ENCODE measurements around the gene BCCIP. TPM values are rescaled to one million over a fixed set of nuclear protein-coding genes. Genes with fewer than 3 reads are reported as not detected.

BCCIP gene
- total RNA-seq, 1 donor from 2014 or later: 122 TPM

DNA sequence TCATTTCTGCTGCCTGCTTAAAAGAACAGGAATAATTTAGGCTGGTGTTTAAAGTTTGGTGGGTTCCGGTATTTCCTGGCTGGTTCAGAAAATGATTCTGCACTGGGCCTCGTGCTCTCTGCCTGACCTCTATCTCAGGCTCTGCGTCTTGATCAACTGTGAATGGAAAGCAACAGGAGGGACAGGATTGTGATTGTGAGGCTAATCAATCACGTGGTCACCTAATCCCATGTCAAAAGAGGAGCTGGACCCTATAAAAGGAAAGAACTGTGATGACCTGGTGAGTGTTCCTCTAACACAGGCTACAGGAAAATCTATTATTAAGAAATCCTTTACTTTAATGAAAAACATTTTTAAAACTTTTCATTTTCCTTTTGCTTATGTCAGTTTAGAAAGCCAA lies 57.8 kb downstream of the BCCIP start, which contains the start of gene DHX32:
Gene DHX32 (minus strand): TSS at position 101 of the 400 bp plus-strand sequence. CDS start 468 bp downstream, outside the sequence.
- peak; percentile 92 for DNase-seq (ENCODE audit: low spot score)

DNA sequence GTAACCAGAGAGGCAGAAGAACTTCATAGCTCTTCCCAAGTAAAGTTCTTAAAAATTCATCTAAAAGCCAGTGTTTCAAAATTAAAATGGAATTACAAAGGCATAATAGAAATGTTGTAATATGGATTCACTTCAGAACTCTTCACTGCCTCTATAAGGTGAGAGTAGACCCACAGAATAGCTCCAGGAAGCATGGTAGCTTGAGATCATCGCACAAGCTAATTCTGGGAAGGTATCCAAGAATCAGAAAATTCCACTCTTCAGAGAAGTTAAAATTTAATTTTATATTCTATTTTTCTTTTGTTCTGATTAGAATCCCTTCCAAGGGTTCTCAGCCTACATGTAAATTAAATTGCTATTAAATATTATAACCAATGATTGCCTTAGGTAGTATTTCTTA lies 59.2 kb downstream of the BCCIP start:
- H3K9me3 ChIP-seq (ENCODE audit: low read depth): no peaks in the 10 kb centered on the region
- no peak overlapping the region for H3K4me3 ChIP-seq
- no peak overlapping the region for H3K27ac ChIP-seq
- no peak overlapping the region for H3K9ac ChIP-seq
- no peak overlapping the region for H2AFZ ChIP-seq (replicated peaks)
- peaks cover 49% of the 10 kb centered on the region for H3K79me2 ChIP-seq (ENCODE audit: low read depth)
- Mint-ChIP-seq H3K36me3 (peaks cover 24% of the 10 kb centered on the region), H3K4me3 (no peak overlapping the region), H3K9me3 (peaks cover 5% of the 10 kb centered on the region), H3K27ac (peak overlapping the region; percentile 96), H3K4me1 (peaks cover 34% of the 10 kb centered on the region), H3K27me3 (ENCODE audit: insufficient read depth, low read depth) (no peaks in the 10 kb centered on the region)
- no peaks in the 10 kb centered on the region for H3K36me3 ChIP-seq
- no peaks in the 10 kb centered on the region for H3K27me3 ChIP-seq
- H3F3A ChIP-seq (ENCODE audit: low read depth): peaks cover 36% of the 10 kb centered on the region
- no peaks in the 10 kb centered on the region for H4K20me1 ChIP-seq (ENCODE audit: low read depth)
- TF ChIP-seq, protein P1, sequence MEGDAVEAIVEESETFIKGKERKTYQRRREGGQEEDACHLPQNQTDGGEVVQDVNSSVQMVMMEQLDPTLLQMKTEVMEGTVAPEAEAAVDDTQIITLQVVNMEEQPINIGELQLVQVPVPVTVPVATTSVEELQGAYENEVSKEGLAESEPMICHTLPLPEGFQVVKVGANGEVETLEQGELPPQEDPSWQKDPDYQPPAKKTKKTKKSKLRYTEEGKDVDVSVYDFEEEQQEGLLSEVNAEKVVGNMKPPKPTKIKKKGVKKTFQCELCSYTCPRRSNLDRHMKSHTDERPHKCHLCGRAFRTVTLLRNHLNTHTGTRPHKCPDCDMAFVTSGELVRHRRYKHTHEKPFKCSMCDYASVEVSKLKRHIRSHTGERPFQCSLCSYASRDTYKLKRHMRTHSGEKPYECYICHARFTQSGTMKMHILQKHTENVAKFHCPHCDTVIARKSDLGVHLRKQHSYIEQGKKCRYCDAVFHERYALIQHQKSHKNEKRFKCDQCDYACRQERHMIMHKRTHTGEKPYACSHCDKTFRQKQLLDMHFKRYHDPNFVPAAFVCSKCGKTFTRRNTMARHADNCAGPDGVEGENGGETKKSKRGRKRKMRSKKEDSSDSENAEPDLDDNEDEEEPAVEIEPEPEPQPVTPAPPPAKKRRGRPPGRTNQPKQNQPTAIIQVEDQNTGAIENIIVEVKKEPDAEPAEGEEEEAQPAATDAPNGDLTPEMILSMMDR (IDR thresholded peaks at IDR 0.05): no peak
- no peak for TF ChIP-seq EZH2 (IDR thresholded peaks at IDR 0.05)
- TF ChIP-seq EZH2phosphoT487 (IDR thresholded peaks at IDR 0.05): no peak
- peaks cover 32% of the 10 kb centered on the region for H3K4me1 ChIP-seq
- peak overlapping the region; percentile 77 for H3K4me2 ChIP-seq
- no peak for DNase-seq (ENCODE audit: low spot score)

More for the DNA sequence above, 57.8 kb downstream of the BCCIP start, which contains the start of gene DHX32:
- Histone ChIP-seq H2AFZ (replicated peaks) (no peak within 1 kb of the TSS), H3K4me3 (peak within 1 kb of the TSS; percentile 41), H3F3A (ENCODE audit: low read depth) (peaks cover 36% of the 10 kb centered on the region), H4K20me1 (ENCODE audit: low read depth) (no peaks in the 10 kb centered on the region), H3K36me3 (peaks cover 13% of the 10 kb centered on the region), H3K9me3 (ENCODE audit: low read depth) (peaks cover 12% of the 10 kb centered on the region), H3K79me2 (ENCODE audit: low read depth) (peaks cover 60% of the 10 kb centered on the region), H3K27ac (peak within 1 kb of the TSS; percentile 89), H3K4me1 (peaks cover 32% of the 10 kb centered on the region), H3K4me2 (peak within 1 kb of the TSS; percentile 77), H3K27me3 (no peaks in the 10 kb centered on the region), H3K9ac (no peak within 1 kb of the TSS)
- H3K27ac Mint-ChIP-seq: peak within 1 kb of the TSS; percentile 96
- peaks cover 14% of the 10 kb centered on the region for H3K9me3 Mint-ChIP-seq
- H3K27me3 Mint-ChIP-seq (ENCODE audit: insufficient read depth, low read depth): no peaks in the 10 kb centered on the region
- peaks cover 33% of the 10 kb centered on the region for H3K36me3 Mint-ChIP-seq
- H3K4me1 Mint-ChIP-seq: peaks cover 34% of the 10 kb centered on the region
- peak within 1 kb of the TSS; percentile 81 for H3K4me3 Mint-ChIP-seq
- TF ChIP-seq EZH2 (IDR thresholded peaks at IDR 0.05) (no peak), EZH2phosphoT487 (IDR thresholded peaks at IDR 0.05) (no peak)
- TF ChIP-seq, protein P1 (IDR thresholded peaks at IDR 0.05): no peak

DNA sequence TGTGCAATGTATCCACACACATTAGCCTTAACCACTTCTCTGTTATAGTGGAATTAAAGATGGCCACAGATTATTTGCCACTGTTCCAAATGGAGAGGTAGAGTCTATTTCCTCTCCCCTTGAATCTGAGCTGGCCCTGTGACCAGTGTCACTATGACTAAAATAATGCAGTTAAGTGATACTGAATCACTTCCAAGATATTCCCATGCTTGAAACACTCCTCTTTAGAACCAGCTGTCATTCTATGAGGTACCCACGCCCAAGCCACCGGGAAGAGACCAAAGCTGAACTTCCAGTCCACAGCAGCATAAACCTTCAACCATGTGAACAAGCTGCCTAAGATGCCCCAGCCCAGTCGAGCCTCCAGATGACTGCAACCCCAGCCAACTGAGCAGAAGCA lies 59.9 kb downstream of the BCCIP start:
- no peak overlapping the region for H3K4me3 ChIP-seq
- Mint-ChIP-seq H3K9me3 (peaks cover 2% of the 10 kb centered on the region), H3K27me3 (ENCODE audit: insufficient read depth, low read depth) (no peaks in the 10 kb centered on the region), H3K4me3 (no peak overlapping the region), H3K36me3 (peaks cover 19% of the 10 kb centered on the region), H3K27ac (no peak overlapping the region), H3K4me1 (peaks cover 34% of the 10 kb centered on the region)
- H4K20me1 ChIP-seq (ENCODE audit: low read depth): no peaks in the 10 kb centered on the region
- no peak for DNase-seq (ENCODE audit: low spot score)
- H3K79me2 ChIP-seq (ENCODE audit: low read depth): peaks cover 48% of the 10 kb centered on the region
- no peaks in the 10 kb centered on the region for H3K27me3 ChIP-seq
- H3K9ac ChIP-seq: no peak overlapping the region
- H3K4me2 ChIP-seq: no peak overlapping the region
- H3K27ac ChIP-seq: no peak overlapping the region
- TF ChIP-seq, protein P1 (IDR thresholded peaks at IDR 0.05): no peak
- no peak for TF ChIP-seq EZH2phosphoT487 (IDR thresholded peaks at IDR 0.05)
- TF ChIP-seq EZH2 (IDR thresholded peaks at IDR 0.05): no peak
- H3K9me3 ChIP-seq (ENCODE audit: low read depth): no peaks in the 10 kb centered on the region
- H3K36me3 ChIP-seq: no peaks in the 10 kb centered on the region
- no peak overlapping the region for H2AFZ ChIP-seq (replicated peaks)
- H3K4me1 ChIP-seq: peaks cover 32% of the 10 kb centered on the region
- peaks cover 36% of the 10 kb centered on the region for H3F3A ChIP-seq (ENCODE audit: low read depth)

MicroRNA genes within 50 kb of the gene (microRNA counts, 767-probe panel; counts per million panel counts)
- microRNA hsa-miR-4484: 460 counts per million, percentile 90 among the panel's probes with 10 or more counts

Small RNA genes within 50 kb of the gene (microRNA-seq; reads per million reads assigned to microRNA genes)
- gene MIR4484: 0.54 reads per million

Small RNA genes within 50 kb of the gene (small RNA-seq; reads per million reads assigned to genes)
- gene MIR4484 (not detected), gene RF00017 (not detected)

Other genes with a start within 250 kb of the BCCIP start
- gene TEX36, start 140.4 kb upstream of the BCCIP start, total RNA-seq (ENCODE audit: low replicate concordance): not detected in 2 replicates
- gene EDRF1, start 103.8 kb upstream of the BCCIP start, total RNA-seq (ENCODE audit: low replicate concordance): 52.9 and 63.4 TPM in 2 replicates
- gene MMP21, start 47.7 kb upstream of the BCCIP start, total RNA-seq (ENCODE audit: low replicate concordance): not detected in 2 replicates
- 76.3 and 82.2 TPM in 2 replicates for gene UROS, start 288 bp upstream of the BCCIP start, total RNA-seq (ENCODE audit: low replicate concordance)
- 53.4 and 59.4 TPM in 2 replicates for gene DHX32, start 57.7 kb downstream of the BCCIP start, total RNA-seq (ENCODE audit: low replicate concordance)
- gene FANK1, start 73.0 kb downstream of the BCCIP start, total RNA-seq (ENCODE audit: low replicate concordance): 5.5 and 12.5 TPM in 2 replicates